ENCODE results near the gene ESPL1. TPM values are rescaled to one million over a fixed set of nuclear protein-coding genes. Genes with fewer than 3 reads are reported as not detected.
"Not testable (repeated sequence)": the region's sequence is repeated elsewhere in the genome, so short reads cannot be mapped to it uniquely, and the experiment has no call there.

ESPL1 gene
- total RNA-seq, 1 donor from 2014 or later, result 4.8 TPM

DNA sequence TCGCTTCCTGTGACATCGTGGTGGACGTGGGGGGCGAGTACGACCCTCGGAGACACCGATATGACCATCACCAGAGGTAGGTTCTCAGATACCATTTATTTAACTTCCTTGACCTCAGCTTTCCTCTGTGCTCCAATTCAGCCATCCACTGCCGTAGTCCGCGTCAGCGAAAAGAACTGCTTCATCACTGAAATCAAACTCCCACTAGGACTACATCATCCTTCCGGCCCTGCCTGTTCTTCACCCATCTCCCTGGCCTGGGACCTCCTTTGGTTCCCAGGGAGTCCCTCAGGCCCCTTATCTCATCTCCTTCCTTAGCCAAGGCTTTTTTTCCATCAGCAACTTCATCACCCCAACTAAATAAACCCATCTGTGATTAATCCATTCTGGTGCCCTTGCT is 32.1 kb downstream of the ESPL1 start:
- DNase-seq, result peak; percentile 26

GRCh38 chr12:53302903-53303302 is 34.8 kb downstream of the ESPL1 start:
- no peak for DNase-seq

DNA sequence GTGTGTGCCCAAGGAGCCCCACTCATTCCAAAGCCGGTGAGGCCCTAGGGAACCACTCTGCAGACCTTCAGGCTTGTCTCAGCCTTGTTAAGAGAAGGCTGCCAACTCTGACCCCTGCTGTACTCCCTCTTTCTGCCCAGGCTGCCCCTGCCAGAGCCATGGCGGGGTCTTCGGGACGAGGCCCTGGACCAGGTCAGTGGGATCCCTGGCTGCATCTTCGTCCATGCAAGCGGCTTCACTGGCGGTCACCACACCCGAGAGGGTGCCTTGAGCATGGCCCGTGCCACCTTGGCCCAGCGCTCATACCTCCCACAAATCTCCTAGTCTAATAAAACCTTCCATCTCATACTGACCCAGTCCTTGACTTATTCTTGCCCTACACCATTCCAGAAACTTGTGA is 38.7 kb downstream of the ESPL1 start:
- no peak for DNase-seq

DNA sequence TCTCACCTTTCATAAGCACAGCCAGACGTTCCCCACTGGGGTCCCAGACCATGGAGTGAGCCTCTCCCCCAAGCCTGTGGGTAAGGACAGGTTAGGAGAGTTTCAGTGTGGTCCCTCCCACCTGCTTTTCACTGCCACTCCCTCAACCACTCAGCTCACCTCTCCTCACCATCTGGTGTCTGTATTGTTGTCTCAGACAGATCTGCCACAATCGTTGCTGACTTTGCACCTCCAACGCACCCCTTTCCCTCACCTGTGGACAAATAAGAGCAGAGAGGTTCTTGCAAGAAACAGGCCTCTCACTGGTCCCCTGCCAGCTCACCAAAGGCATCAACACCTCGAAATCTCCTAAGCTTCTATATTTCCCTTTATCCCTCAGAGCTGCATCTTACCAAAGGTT is 40.2 kb downstream of the ESPL1 start:
- DNase-seq, result no peak

DNA sequence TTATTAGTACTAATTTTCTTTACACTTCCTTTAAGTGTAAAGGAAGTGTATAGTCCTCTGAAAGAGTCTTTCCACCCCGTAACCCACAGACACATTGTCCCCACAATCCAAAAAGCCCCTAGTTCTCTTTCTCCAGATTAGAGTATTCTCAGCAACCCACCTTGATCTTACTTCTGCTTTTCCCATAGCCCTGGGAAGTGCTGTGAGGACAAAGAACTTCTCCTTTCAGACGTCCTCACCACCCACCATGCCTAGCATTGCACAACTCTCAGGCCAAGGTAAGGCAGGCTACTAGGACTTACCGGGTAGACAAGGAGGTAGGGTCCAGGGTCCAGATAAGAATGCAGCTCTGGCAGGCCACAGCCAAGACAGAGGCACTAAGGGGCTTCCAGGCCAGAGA is 45.9 kb downstream of the ESPL1 start:
- no peak for DNase-seq

DNA sequence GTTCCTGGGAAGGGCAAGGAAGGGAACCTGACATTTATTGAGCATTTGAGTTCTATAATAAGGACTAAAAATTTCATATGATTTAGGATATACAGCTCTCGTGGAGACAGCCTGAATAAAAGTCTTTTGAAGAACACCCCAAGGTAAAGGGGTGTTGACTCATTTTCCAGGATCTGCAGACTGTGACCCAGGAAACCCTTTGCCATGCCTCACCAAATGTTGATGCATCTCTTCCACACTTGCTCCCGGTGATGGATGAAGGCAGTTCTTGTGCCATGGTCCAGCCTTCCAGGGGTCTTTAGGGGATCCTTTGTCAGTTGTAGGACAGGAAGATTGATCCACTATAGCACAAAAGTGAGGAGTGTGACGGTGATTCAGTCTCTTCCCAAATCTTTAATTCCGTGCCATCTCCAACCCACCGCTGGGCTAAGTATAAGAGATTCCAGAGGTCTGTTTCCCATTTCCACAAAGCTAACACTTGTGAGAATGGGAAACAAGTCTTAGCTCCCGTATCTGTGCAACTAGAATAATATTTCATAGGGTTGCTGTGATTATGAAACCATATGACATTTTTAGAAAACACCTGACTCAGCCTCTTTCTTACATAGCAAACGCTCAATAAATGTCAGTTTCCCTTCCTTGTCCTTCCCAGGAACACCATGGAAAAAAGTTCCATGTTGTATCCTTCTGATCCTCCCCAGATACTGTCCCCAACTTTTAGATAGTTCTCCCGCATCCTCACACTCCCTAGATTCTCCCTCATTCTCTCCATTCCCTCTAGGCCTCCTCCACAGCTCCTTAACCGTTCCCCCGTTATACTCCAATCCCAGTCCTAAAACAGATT is 52.5 kb downstream of the ESPL1 start:
- DNase-seq, result peak; percentile 15

GRCh38 chr12:53324113-53324778 is 56.1 kb downstream of the ESPL1 start:
- DNase-seq, result peak; percentile 24

DNA sequence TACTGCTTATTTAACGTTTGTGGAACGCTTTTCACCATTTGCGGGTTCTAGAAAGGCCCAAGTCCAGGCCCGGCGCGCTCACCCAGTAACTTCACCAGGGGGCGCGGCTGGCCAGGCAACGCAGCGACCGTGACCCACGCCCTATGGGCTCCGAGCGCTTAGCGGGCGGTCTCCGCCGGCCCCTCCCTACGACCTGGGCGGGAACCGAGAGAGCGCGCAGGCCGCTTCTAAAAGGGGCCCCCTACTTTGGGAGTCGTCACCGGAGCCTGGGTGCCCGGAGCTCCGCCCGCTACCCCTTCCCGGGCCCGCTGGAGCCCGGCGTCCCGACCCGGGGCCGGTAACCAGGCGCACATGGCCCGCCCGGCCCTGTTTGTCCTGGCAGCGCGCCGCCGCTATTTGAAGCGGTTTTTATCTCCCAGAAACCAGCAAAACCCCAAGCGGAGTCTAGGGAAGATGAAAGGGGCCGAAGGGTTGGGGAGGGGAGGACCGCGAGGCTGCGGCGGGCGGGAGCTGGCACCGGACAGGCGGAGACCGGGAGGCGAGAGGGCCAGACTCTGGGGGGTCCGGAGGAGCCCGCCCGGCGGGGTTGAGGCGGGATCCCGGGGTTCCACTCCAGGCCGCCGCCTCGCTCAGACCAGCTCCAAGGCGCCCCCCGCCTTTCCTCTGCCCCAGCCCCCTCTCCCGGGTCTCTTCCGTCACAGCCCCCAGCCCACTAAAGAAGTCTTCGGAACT is 56.8 kb downstream of the ESPL1 start:
- DNase-seq, result peak; percentile 92

- DNase-seq, result peak; percentile 44
Observed at GRCh38 chr12:53325511-53326061, 57.5 kb downstream of the ESPL1 start.

- DNase-seq, result no peak
Observed at GRCh38 chr12:53326460-53327185, 58.5 kb downstream of the ESPL1 start.

- DNase-seq, result peak; percentile 43
Observed at GRCh38 chr12:53327435-53328042, 59.4 kb downstream of the ESPL1 start.

DNA sequence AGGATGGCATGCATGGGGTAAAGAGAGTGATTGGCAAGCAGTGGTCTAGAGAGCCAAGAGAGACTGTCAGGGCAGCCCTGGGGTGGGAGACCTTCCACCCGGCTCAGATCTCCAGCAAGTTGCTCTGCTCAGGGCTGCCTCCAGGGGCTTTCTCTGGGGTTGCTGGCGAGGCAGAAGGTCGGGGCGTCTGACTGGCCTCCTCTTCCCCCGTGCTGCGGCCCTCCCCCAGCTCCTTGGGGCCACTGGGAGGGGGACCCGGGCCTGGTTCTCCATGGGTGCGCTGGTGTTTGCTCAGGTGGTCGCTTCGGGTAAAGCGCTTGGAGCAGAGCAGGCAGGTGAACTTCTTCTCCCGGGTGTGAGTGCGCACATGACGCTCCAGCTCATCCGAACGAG is 59.9 kb downstream of the ESPL1 start:
- no peak for DNase-seq

DNA sequence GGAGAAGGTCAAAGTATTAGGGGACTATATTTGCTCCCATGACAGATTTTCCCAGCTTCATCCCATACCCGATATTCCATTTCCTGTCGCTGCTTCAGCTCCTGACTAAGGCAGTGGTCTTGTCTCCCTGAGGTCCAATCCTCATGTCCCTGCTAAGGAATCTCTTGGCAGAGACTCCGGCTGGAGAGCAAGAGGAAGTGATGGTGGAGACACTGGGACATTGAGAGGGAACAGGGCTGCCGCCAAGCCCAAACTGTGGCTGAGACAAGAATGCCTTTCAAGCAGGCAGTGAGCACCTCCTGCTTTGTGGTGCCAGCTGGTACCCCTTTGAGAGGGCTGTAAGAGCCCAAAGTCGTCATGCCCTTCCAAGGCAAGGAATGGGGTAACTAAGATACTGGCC is 62.6 kb downstream of the ESPL1 start:
- no peak for DNase-seq

GRCh38 chr12:53332339-53332738 is 64.2 kb downstream of the ESPL1 start:
- DNase-seq, result not testable (repeated sequence)

GRCh38 chr12:53332744-53333143 is 64.6 kb downstream of the ESPL1 start:
- no peak for DNase-seq

- no peak for DNase-seq
Observed at GRCh38 chr12:53333289-53333688, 65.2 kb downstream of the ESPL1 start.

DNA sequence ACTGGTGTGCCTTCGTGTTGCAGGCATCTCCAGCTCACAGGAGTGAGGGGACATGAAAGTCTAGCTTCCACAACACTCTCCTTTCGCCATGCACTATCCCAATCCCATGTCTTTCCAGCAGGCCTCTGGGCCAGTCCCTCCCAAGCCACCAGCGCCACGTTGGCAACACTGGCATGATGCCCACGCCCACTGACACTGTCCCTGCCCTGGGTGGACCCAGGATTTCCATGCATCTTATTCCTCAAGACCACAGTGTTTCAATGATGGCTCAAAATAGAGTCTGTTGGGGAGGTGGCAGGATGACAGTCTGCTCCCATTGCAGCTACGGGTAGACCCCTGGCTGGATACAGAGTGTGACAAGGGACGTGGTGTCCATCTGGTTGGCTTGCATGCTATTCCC is 65.7 kb downstream of the ESPL1 start:
- DNase-seq, result no peak

DNA sequence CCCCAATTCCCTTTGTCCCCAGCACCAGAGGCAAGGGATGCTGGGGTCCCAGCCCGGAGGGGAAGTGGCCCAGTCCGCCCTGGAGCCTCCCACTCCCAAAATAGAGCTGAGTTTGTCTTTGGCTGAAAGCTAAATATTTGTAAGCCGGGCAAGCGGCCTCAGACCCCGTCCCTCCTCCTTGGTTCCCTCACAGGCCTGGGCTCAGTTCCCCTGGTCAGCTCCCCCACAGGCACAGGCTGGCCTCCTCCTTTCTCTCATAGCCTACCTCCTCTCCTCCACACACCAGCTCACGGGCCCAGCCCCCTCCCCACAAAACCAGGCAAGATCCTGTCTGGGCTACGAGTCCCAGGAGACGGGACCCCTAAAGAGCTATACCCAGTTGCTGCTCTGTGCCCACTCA is 66.7 kb downstream of the ESPL1 start:
- no peak for DNase-seq

DNA sequence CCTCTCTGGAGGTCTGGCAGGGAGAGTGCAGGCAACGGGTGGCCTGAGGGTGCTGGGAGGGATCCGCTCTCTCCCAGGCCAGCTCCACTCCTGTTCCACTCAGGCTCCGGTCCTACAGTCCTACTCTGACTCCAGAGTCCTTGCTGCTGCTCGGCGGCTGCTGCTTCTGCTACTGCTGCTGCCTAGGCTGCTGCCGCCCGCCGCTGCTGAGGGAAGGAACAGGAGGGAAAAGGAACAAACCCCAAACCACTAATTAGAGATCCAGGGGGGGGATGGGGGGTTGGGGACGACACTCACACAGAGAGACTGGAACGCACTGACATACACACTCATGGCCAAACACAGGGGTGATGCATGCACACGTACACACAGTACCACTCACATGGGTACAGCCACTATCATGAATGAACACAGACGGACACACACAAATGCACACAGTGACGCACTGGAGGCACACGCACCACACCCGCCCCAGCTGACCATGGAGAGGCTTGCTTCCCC is 68.1 kb downstream of the ESPL1 start, which contains the start of gene SP7:
TSS of gene SP7 (minus strand) at position 174 of the 501 bp plus-strand sequence. CDS start 708 bp downstream, outside the sequence.
- no peak for DNase-seq

- DNase-seq, result no peak
Observed at GRCh38 chr12:53338017-53338416, 69.9 kb downstream of the ESPL1 start.

- no peak for DNase-seq
Observed at GRCh38 chr12:53338916-53339315, 70.8 kb downstream of the ESPL1 start.

DNA sequence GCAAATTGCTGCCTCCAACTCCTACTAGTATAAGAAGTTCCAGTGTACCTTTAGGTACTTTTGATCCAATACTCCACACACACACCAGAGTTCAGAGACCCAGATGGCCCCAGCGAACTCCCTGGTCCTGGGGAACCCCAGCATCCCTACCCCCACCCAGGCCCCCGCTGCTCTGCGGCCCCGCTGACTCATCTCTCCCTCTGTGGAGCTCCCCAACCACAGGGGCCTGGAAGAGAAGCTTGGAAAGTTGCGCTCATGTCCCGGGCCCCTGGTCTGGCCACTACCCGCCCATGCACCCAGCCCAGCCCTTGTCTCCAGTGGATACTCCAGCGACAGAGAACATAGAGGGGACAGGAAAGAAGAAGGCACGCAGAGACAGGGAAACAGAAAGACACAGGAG is 72.3 kb downstream of the ESPL1 start:
- DNase-seq, result no peak
